IMR-90 (cell line): ENCODE data around the gene VKORC1L1. TPM values are rescaled to one million over a fixed set of nuclear protein-coding genes. Genes with fewer than 3 reads are reported as not detected.

ENCODE experiments used
- ATAC-seq: fragments of 200-7000 bp; cut with Tn5 transposase; 2 replicates; pipeline ENCODE4 v1.9.1; 2020; ENCODE audit warnings: low read depth, mild to moderate bottlenecking, moderate library complexity
- BruUV-seq: library from RNA; stranded (reverse); fragments of 400-500 nt; replicated peaks from 2 replicates; lab custom pipeline; 2021; lab: Mats Ljungman, UMichigan
- CTCF ChIA-PET: fragments of 300-600 bp; formaldehyde crosslinking; extraction: SDS; loops from one replicate; lab custom pipeline; 2021; ENCODE audit warnings: antibody characterized with exemption; lab: Yijun Ruan, JAX
- POLR2A ChIA-PET: fragments of 300-600 bp; sonication (Branson Sonifier 250); formaldehyde crosslinking; loops from one replicate; lab custom pipeline; 2022; ENCODE audit warnings: antibody characterized with exemption; ENCODE audit not compliant: unreplicated experiment; lab: Charles Lee
- DNase-seq: peaks from one replicate; pipeline ENCODE4 v3.0.0; 2013
- H2AFZ ChIP-seq: replicated peaks from 2 replicates; pipeline ENCODE3; 2013; ENCODE audit warnings: low read length, mild to moderate bottlenecking; ENCODE audit not compliant: poor library complexity
- H2AK5ac ChIP-seq: 2 replicates; pipeline ENCODE4 v1.6.1; 2013; ENCODE audit warnings: low read depth, low read length, inconsistent platforms
- H2AK9ac ChIP-seq: replicated peaks from 2 replicates; pipeline ENCODE3; 2013; ENCODE audit warnings: mild to moderate bottlenecking, low read depth, low read length, moderate library complexity; ENCODE audit not compliant: poor library complexity
- H2BK120ac ChIP-seq: 2 replicates; pipeline ENCODE4 v1.6.1; 2013; ENCODE audit warnings: low read depth, low read length, inconsistent platforms
- H2BK15ac ChIP-seq: 3 replicates; pipeline ENCODE4 v1.6.1; 2013; ENCODE audit warnings: low read depth, low read length, inconsistent platforms
- H2BK20ac ChIP-seq: 2 replicates; pipeline ENCODE4 v1.6.1; 2013; ENCODE audit warnings: low read depth, mild to moderate bottlenecking, inconsistent platforms, low read length, moderate library complexity
- H2BK5ac ChIP-seq: 2 replicates; pipeline ENCODE4 v1.6.1; 2013; ENCODE audit warnings: mild to moderate bottlenecking, low read depth, low read length, inconsistent platforms; ENCODE audit not compliant: poor library complexity, severe bottlenecking
- H3K14ac ChIP-seq: replicated peaks from 2 replicates; pipeline ENCODE4 v1.6.1; 2013; ENCODE audit warnings: low read depth, low read length, inconsistent platforms
- H3K18ac ChIP-seq: 2 replicates; pipeline ENCODE4 v1.6.1; 2013; ENCODE audit warnings: low read depth, low read length, control low read depth
- H3K23ac ChIP-seq: 2 replicates; pipeline ENCODE4 v1.6.1; 2013; ENCODE audit warnings: low read depth, low read length, inconsistent platforms
- H3K27ac ChIP-seq: 2 replicates; pipeline ENCODE4 v1.5.1; 2013; ENCODE audit warnings: mild to moderate bottlenecking, control low read depth, low read length; ENCODE audit not compliant: insufficient read depth
- H3K27me3 ChIP-seq: 2 replicates; pipeline ENCODE4 v1.6.1; 2013; ENCODE audit warnings: low read length; ENCODE audit not compliant: control insufficient read depth, insufficient read depth
- H3K36me3 ChIP-seq: 2 replicates; pipeline ENCODE4 v1.6.1; 2013; ENCODE audit warnings: low read length, mixed read lengths; ENCODE audit not compliant: control insufficient read depth, insufficient read depth
- H3K4ac ChIP-seq: 2 replicates; pipeline ENCODE4 v1.6.1; 2013; ENCODE audit warnings: low read depth, low read length, inconsistent platforms
- H3K4me1 ChIP-seq: 2 replicates; pipeline ENCODE4 v1.6.1; 2013; ENCODE audit warnings: low read length, mixed read lengths; ENCODE audit not compliant: control insufficient read depth, insufficient read depth
- H3K4me2 ChIP-seq: 2 replicates; pipeline ENCODE4 v1.6.1; 2013; ENCODE audit warnings: low read depth, mild to moderate bottlenecking, control low read depth, low read length, moderate library complexity
- H3K4me3 ChIP-seq: 2 replicates; pipeline ENCODE4 v1.5.1; 2013; ENCODE audit warnings: low read depth, mild to moderate bottlenecking, control low read depth, low read length, moderate library complexity; ENCODE audit not compliant: insufficient read depth
- H3K56ac ChIP-seq: 2 replicates; pipeline ENCODE4 v1.6.1; 2013; ENCODE audit warnings: low read length, inconsistent platforms; ENCODE audit not compliant: insufficient read depth; ENCODE audit errors: extremely low read depth
- H3K79me1 ChIP-seq, 2 experiments: 2 replicates each; pipeline ENCODE4 v1.6.1; 2013; ENCODE audit warnings: low read length in 2 of 2, inconsistent platforms in 1 of 2, low read depth in 1 of 2
- H3K9ac ChIP-seq: 2 replicates; pipeline ENCODE4 v1.6.1; 2013; ENCODE audit warnings: low read depth, low read length, control low read depth
- H3K9me1 ChIP-seq: 2 replicates; pipeline ENCODE4 v1.6.1; 2013; ENCODE audit warnings: low read length, inconsistent platforms; ENCODE audit not compliant: insufficient read depth
- H3K9me3 ChIP-seq: 2 replicates; pipeline ENCODE4 v1.6.1; 2013; ENCODE audit warnings: low read length; ENCODE audit not compliant: control insufficient read depth, insufficient read depth
- H4K20me1 ChIP-seq: 2 replicates; pipeline ENCODE4 v1.6.1; 2013; ENCODE audit warnings: low read length, inconsistent platforms; ENCODE audit not compliant: insufficient read depth
- H4K5ac ChIP-seq: 2 replicates; pipeline ENCODE4 v1.6.1; 2013; ENCODE audit warnings: mild to moderate bottlenecking, low read depth, low read length, control low read depth
- H4K8ac ChIP-seq, 2 experiments: 2 replicates each; pipeline ENCODE4 v1.6.1; 2013; ENCODE audit warnings: low read depth in 2 of 2, low read length in 2 of 2, control low read depth in 1 of 2, inconsistent platforms in 1 of 2
- H4K91ac ChIP-seq: 2 replicates; pipeline ENCODE4 v1.6.1; 2013; ENCODE audit warnings: low read depth, low read length, inconsistent platforms; ENCODE audit not compliant: insufficient read depth
- BHLHE40 ChIP-seq: fragments of 150-350 bp; IDR thresholded peaks from 2 replicates; pipeline ENCODE4 v1.6.1; 2016; ENCODE audit warnings: mild to moderate bottlenecking, low read depth, low read length
- CEBPB ChIP-seq: IDR thresholded peaks from 2 replicates; pipeline ENCODE4 v1.6.1; 2012; ENCODE audit warnings: low read depth, low read length, improper control_type of control experiment
- POLR2A ChIP-seq: IDR thresholded peaks from 2 replicates; pipeline ENCODE4 v1.6.1; 2012; ENCODE audit warnings: mild to moderate bottlenecking, low read depth, low read length
- RAD21 ChIP-seq: IDR thresholded peaks from 2 replicates; pipeline ENCODE4 v1.6.1; 2012; ENCODE audit warnings: low read length, improper control_type of control experiment
- RCOR1 ChIP-seq: IDR thresholded peaks from 2 replicates; pipeline ENCODE4 v1.6.1; 2012; ENCODE audit warnings: mild to moderate bottlenecking, low read length, improper control_type of control experiment; ENCODE audit not compliant: insufficient replicate concordance
- RFX5 ChIP-seq: IDR thresholded peaks from 2 replicates; pipeline ENCODE4 v1.8.0; 2012; ENCODE audit warnings: low read depth, mild to moderate bottlenecking, low read length, moderate library complexity
- SMC3 ChIP-seq: fragments of 150-350 bp; IDR thresholded peaks from 2 replicates; pipeline ENCODE4 v1.6.1; 2016; ENCODE audit warnings: low read depth, mild to moderate bottlenecking, antibody characterized with exemption, low read length, moderate library complexity
- WGBS, 2 experiments: methylation state at CpG; one replicate each; pipeline versions ENCODE4 v1.1.5 to v1.1.7; 2013; ENCODE audit warnings: missing lambda C conversion rate in 2 of 2; ENCODE audit not compliant: insufficient read length in 1 of 2; ENCODE audit errors: extremely low coverage in 2 of 2; 5-methylcytosine and 5-hydroxymethylcytosine counted together
- dilution Hi-C: fragments of 300-500 bp; cut with HindIII; formaldehyde crosslinking; loops from one replicate; pipeline ENCODE4 v1.14.3; 2018; ENCODE audit warnings: low sequenced_read_pairs; ENCODE audit not compliant: unreplicated experiment
- in situ Hi-C: fragments of 300-500 bp; cut with MboI; formaldehyde crosslinking; loops from 3 replicates; pipeline ENCODE4 v1.14.3; 2019; ENCODE audit warnings: low sequenced_read_pairs, inconsistent platforms, mixed read lengths
- intact Hi-C: fragments of 100-400 bp; cut with micrococcal nuclease; formaldehyde crosslinking; loops from 2 replicates; pipeline ENCODE4 v1.10.0; 2022
- polyA plus RNA-seq, 3 experiments: library from polyadenylated mRNA; depleted of rRNA; stranded (reverse); fragments of >200 nt; gene quantifications; 2 replicates each; pipeline ENCODE4 v1.2.3, GENCODE V29; 2012; ENCODE audit warnings: low replicate concordance in 1 of 3
- total RNA-seq: library from RNA; depleted of rRNA; stranded (reverse); fragments of >200 nt; gene quantifications from 2 replicates; pipeline ENCODE4 v1.2.3, GENCODE V29; 2012
- TF ChIP-seq, protein P1 (sequence below): fragments of 150-350 bp; IDR thresholded peaks from 2 replicates; pipeline ENCODE4 v1.6.1; 2016; ENCODE audit warnings: low read depth, mild to moderate bottlenecking, low read length, moderate library complexity, borderline replicate concordance
- TF ChIP-seq, protein P2 (sequence below): fragments of 150-350 bp; IDR thresholded peaks from 2 replicates; pipeline ENCODE4 v1.6.1; 2017; ENCODE audit warnings: mild to moderate bottlenecking, antibody characterized with exemption, low read length, low read depth

The VKORC1L1 gene
- total and polyA plus RNA-seq, 2 of the 4 experiments (the other 2 are of a cell fraction) = 12.5 to 14.5 TPM

DNA sequence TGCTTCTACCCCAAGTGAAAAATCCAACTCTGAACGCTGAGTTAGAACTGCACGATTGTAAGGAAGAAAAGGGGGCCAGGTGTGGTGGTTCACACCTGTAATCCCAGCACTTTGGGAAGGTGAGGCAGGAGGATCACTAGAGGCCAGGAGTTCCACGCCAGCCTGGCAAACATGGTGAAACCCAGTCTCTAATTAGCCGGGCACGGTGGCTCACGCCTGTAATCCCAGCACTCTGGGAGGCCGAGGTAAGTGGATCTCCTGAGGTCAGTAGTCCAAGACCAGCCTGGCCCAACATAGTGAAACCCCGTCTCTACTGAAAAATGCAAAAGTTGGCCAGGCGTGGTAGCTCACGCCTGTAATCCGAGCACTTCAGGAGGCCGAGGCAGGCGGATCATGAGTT is 100.1 kb downstream of the VKORC1L1 start:
- Histone ChIP-seq H4K8ac (no peak overlapping the region), H3K9ac (no peak overlapping the region), H3K56ac (no peak overlapping the region), H4K91ac (no peak overlapping the region), H3K18ac (no peak overlapping the region), H3K79me1 (peaks cover 0 to 8% of the 10 kb centered on the region in 2 experiments; a peak in 2 of 4 replicates), H4K5ac (no peak overlapping the region), H2BK5ac (no peak overlapping the region), H3K9me3 (no peaks in the 10 kb centered on the region), H3K14ac (no peak overlapping the region), H4K20me1 (no peaks in the 10 kb centered on the region), H2AK9ac (no peak overlapping the region), H3K23ac (no peak overlapping the region), H3K4me1 (no peaks in the 10 kb centered on the region), H3K4me2 (no peak overlapping the region), H2AK5ac (no peak overlapping the region), H3K4me3 (no peak overlapping the region), H2AFZ (no peak overlapping the region), H2BK120ac (no peak overlapping the region), H2BK20ac (no peak overlapping the region), H2BK15ac (no peak overlapping the region), H3K36me3 (peaks cover 51% of the 10 kb centered on the region), H3K4ac (no peak overlapping the region), H3K9me1 (peaks cover 3% of the 10 kb centered on the region), H3K27me3 (no peaks in the 10 kb centered on the region), H3K27ac (no peak overlapping the region)
- intact Hi-C loops = no loop called here
- TF ChIP-seq RFX5 (no peak), SMC3 (no peak), RAD21 (no peak), CEBPB (no peak), POLR2A (no peak), RCOR1 (no peak), BHLHE40 (no peak)
- TF ChIP-seq, protein P1, sequence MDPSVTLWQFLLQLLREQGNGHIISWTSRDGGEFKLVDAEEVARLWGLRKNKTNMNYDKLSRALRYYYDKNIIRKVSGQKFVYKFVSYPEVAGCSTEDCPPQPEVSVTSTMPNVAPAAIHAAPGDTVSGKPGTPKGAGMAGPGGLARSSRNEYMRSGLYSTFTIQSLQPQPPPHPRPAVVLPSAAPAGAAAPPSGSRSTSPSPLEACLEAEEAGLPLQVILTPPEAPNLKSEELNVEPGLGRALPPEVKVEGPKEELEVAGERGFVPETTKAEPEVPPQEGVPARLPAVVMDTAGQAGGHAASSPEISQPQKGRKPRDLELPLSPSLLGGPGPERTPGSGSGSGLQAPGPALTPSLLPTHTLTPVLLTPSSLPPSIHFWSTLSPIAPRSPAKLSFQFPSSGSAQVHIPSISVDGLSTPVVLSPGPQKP = no peak
- TF ChIP-seq, protein P2, sequence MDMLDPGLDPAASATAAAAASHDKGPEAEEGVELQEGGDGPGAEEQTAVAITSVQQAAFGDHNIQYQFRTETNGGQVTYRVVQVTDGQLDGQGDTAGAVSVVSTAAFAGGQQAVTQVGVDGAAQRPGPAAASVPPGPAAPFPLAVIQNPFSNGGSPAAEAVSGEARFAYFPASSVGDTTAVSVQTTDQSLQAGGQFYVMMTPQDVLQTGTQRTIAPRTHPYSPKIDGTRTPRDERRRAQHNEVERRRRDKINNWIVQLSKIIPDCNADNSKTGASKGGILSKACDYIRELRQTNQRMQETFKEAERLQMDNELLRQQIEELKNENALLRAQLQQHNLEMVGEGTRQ = no peak
- no TSS peak for BruUV-seq
- 93% methylated on average over 13 of the region's 13 CpGs; no CpG with 5 or more reads in 1 of the 2 experiments for WGBS, 2 experiments
- DNase-seq = no peak
- CTCF ChIA-PET = no interaction called here
- ATAC-seq = no peak
- POLR2A ChIA-PET = no interaction called here
- in situ Hi-C loops = loop anchor here (25.0 kb wide), 1 partner anchor 236 kb away; no protein-coding TSS in a partner anchor
- dilution Hi-C loops = no loop called here
